ENCODE measurements around the gene NCCRP1.

NCCRP1 gene

GRCh38 chr19:39174142-39174541, 22.6 kb upstream of the NCCRP1 start:
- Histone ChIP-seq H3K27ac (ENCODE audit: low read length) (no peak overlapping the region), H3K9me3 (ENCODE audit: control insufficient read depth in 2 of 2, low read length in 2 of 2) (no peaks in the 10 kb centered on the region), H3K36me3 (ENCODE audit: control insufficient read depth in 2 of 2, insufficient read depth in 2 of 2, low read length in 2 of 2) (peaks cover 13 to 26% of the 10 kb centered on the region in 2 donors), H3K9ac (ENCODE audit: low read length in 2 of 2) (no peak overlapping the region), H3K4me3 (ENCODE audit: low read length in 2 of 2) (no peak overlapping the region), H3K27me3 (ENCODE audit: control insufficient read depth in 1 of 2, insufficient read depth in 2 of 2, low read length in 2 of 2) (no peaks in the 10 kb centered on the region), H3K4me1 (ENCODE audit: control insufficient read depth, insufficient read depth, low read length) (no peaks in the 10 kb centered on the region)

GRCh38 chr19:39174558-39175544, 21.9 kb upstream of the NCCRP1 start:
- H3K9me3 ChIP-seq (ENCODE audit: control insufficient read depth in 2 of 2, low read length in 2 of 2): no peaks in the 10 kb centered on the region
- no peaks in the 10 kb centered on the region for H3K27me3 ChIP-seq (ENCODE audit: control insufficient read depth in 1 of 2, insufficient read depth in 2 of 2, low read length in 2 of 2)
- no peak overlapping the region for H3K27ac ChIP-seq (ENCODE audit: low read length)
- H3K9ac ChIP-seq (ENCODE audit: low read length in 2 of 2): no peak overlapping the region
- no peaks in the 10 kb centered on the region for H3K4me1 ChIP-seq (ENCODE audit: control insufficient read depth, insufficient read depth, low read length)
- no peak overlapping the region for H3K4me3 ChIP-seq (ENCODE audit: low read length in 2 of 2)
- peaks cover 13 to 26% of the 10 kb centered on the region in 2 donors for H3K36me3 ChIP-seq (ENCODE audit: control insufficient read depth in 2 of 2, insufficient read depth in 2 of 2, low read length in 2 of 2)

- Histone ChIP-seq H3K9me3 (ENCODE audit: control insufficient read depth in 2 of 2, low read length in 2 of 2) (no peaks in the 10 kb centered on the region), H3K4me1 (ENCODE audit: control insufficient read depth, insufficient read depth, low read length) (no peaks in the 10 kb centered on the region), H3K4me3 (ENCODE audit: low read length in 2 of 2) (no peak overlapping the region), H3K9ac (ENCODE audit: low read length in 2 of 2) (no peak overlapping the region), H3K27ac (ENCODE audit: low read length) (no peak overlapping the region), H3K27me3 (ENCODE audit: control insufficient read depth in 1 of 2, insufficient read depth in 2 of 2, low read length in 2 of 2) (no peaks in the 10 kb centered on the region), H3K36me3 (ENCODE audit: control insufficient read depth in 2 of 2, insufficient read depth in 2 of 2, low read length in 2 of 2) (peaks cover 9 to 24% of the 10 kb centered on the region in 2 donors)
These were observed 21.2 kb upstream of the NCCRP1 start for GRCh38 chr19:39175564-39175963.

- Histone ChIP-seq H3K4me3 (ENCODE audit: low read length in 2 of 2) (no peak overlapping the region), H3K27me3 (ENCODE audit: control insufficient read depth in 1 of 2, insufficient read depth in 2 of 2, low read length in 2 of 2) (no peaks in the 10 kb centered on the region), H3K27ac (ENCODE audit: low read length) (no peak overlapping the region), H3K4me1 (ENCODE audit: control insufficient read depth, insufficient read depth, low read length) (no peaks in the 10 kb centered on the region), H3K9me3 (ENCODE audit: control insufficient read depth in 2 of 2, low read length in 2 of 2) (no peaks in the 10 kb centered on the region), H3K36me3 (ENCODE audit: control insufficient read depth in 2 of 2, insufficient read depth in 2 of 2, low read length in 2 of 2) (peaks cover 7 to 21% of the 10 kb centered on the region in 2 donors), H3K9ac (ENCODE audit: low read length in 2 of 2) (no peak overlapping the region)
These were observed 19.6 kb upstream of the NCCRP1 start for GRCh38 chr19:39177110-39177699.

GRCh38 chr19:39177736-39178135, 19.0 kb upstream of the NCCRP1 start:
- H3K36me3 ChIP-seq (ENCODE audit: control insufficient read depth in 2 of 2, insufficient read depth in 2 of 2, low read length in 2 of 2): peaks cover 7 to 18% of the 10 kb centered on the region in 2 donors

GRCh38 chr19:39178296-39179006, 18.3 kb upstream of the NCCRP1 start:
- H3K9me3 ChIP-seq (ENCODE audit: control insufficient read depth in 2 of 2, low read length in 2 of 2): no peaks in the 10 kb centered on the region
- peaks cover 7 to 16% of the 10 kb centered on the region in 2 donors for H3K36me3 ChIP-seq (ENCODE audit: control insufficient read depth in 2 of 2, insufficient read depth in 2 of 2, low read length in 2 of 2)
- H3K27me3 ChIP-seq (ENCODE audit: control insufficient read depth in 1 of 2, insufficient read depth in 2 of 2, low read length in 2 of 2): no peaks in the 10 kb centered on the region

More at GRCh38 chr19:39177736-39178135, 19.0 kb upstream of the NCCRP1 start:
- H3K9ac ChIP-seq (ENCODE audit: low read length in 2 of 2): no peak overlapping the region
- no peaks in the 10 kb centered on the region for H3K27me3 ChIP-seq (ENCODE audit: control insufficient read depth in 1 of 2, insufficient read depth in 2 of 2, low read length in 2 of 2)
- H3K9me3 ChIP-seq (ENCODE audit: control insufficient read depth in 2 of 2, low read length in 2 of 2): no peaks in the 10 kb centered on the region
- no peak overlapping the region for H3K27ac ChIP-seq (ENCODE audit: low read length)
- no peaks in the 10 kb centered on the region for H3K4me1 ChIP-seq (ENCODE audit: control insufficient read depth, insufficient read depth, low read length)
- no peak overlapping the region for H3K4me3 ChIP-seq (ENCODE audit: low read length in 2 of 2)

GRCh38 chr19:39179754-39180153, 17.0 kb upstream of the NCCRP1 start:
- Histone ChIP-seq H3K4me1 (ENCODE audit: control insufficient read depth, insufficient read depth, low read length) (no peaks in the 10 kb centered on the region), H3K4me3 (ENCODE audit: low read length in 2 of 2) (no peak overlapping the region), H3K36me3 (ENCODE audit: control insufficient read depth in 2 of 2, insufficient read depth in 2 of 2, low read length in 2 of 2) (peaks cover 7 to 16% of the 10 kb centered on the region in 2 donors), H3K27ac (ENCODE audit: low read length) (no peak overlapping the region), H3K9me3 (ENCODE audit: control insufficient read depth in 2 of 2, low read length in 2 of 2) (no peaks in the 10 kb centered on the region), H3K9ac (ENCODE audit: low read length in 2 of 2) (no peak overlapping the region), H3K27me3 (ENCODE audit: control insufficient read depth in 1 of 2, insufficient read depth in 2 of 2, low read length in 2 of 2) (no peaks in the 10 kb centered on the region)

More at GRCh38 chr19:39178296-39179006, 18.3 kb upstream of the NCCRP1 start:
- Histone ChIP-seq H3K27ac (ENCODE audit: low read length) (no peak overlapping the region), H3K4me3 (ENCODE audit: low read length in 2 of 2) (no peak overlapping the region), H3K4me1 (ENCODE audit: control insufficient read depth, insufficient read depth, low read length) (no peaks in the 10 kb centered on the region), H3K9ac (ENCODE audit: low read length in 2 of 2) (no peak overlapping the region)

GRCh38 chr19:39180749-39181148, 16.0 kb upstream of the NCCRP1 start:
- Histone ChIP-seq H3K4me3 (ENCODE audit: low read length in 2 of 2) (no peak overlapping the region), H3K27me3 (ENCODE audit: control insufficient read depth in 1 of 2, insufficient read depth in 2 of 2, low read length in 2 of 2) (no peaks in the 10 kb centered on the region), H3K9me3 (ENCODE audit: control insufficient read depth in 2 of 2, low read length in 2 of 2) (no peaks in the 10 kb centered on the region), H3K9ac (ENCODE audit: low read length in 2 of 2) (no peak overlapping the region), H3K27ac (ENCODE audit: low read length) (no peak overlapping the region), H3K4me1 (ENCODE audit: control insufficient read depth, insufficient read depth, low read length) (no peaks in the 10 kb centered on the region), H3K36me3 (ENCODE audit: control insufficient read depth in 2 of 2, insufficient read depth in 2 of 2, low read length in 2 of 2) (peaks cover 7 to 12% of the 10 kb centered on the region in 2 donors)

- Histone ChIP-seq H3K36me3 (ENCODE audit: control insufficient read depth in 2 of 2, insufficient read depth in 2 of 2, low read length in 2 of 2) (peaks cover 7 to 10% of the 10 kb centered on the region in 2 donors), H3K4me1 (ENCODE audit: control insufficient read depth, insufficient read depth, low read length) (no peaks in the 10 kb centered on the region), H3K9me3 (ENCODE audit: control insufficient read depth in 2 of 2, low read length in 2 of 2) (no peaks in the 10 kb centered on the region), H3K27ac (ENCODE audit: low read length) (no peak overlapping the region), H3K4me3 (ENCODE audit: low read length in 2 of 2) (no peak overlapping the region), H3K9ac (ENCODE audit: low read length in 2 of 2) (no peak overlapping the region), H3K27me3 (ENCODE audit: control insufficient read depth in 1 of 2, insufficient read depth in 2 of 2, low read length in 2 of 2) (no peaks in the 10 kb centered on the region)
These were observed 15.1 kb upstream of the NCCRP1 start for GRCh38 chr19:39181500-39182173.

GRCh38 chr19:39182174-39182505, 14.6 kb upstream of the NCCRP1 start:
- no peak overlapping the region for H3K4me3 ChIP-seq (ENCODE audit: low read length in 2 of 2)
- no peaks in the 10 kb centered on the region for H3K4me1 ChIP-seq (ENCODE audit: control insufficient read depth, insufficient read depth, low read length)
- no peak overlapping the region for H3K9ac ChIP-seq (ENCODE audit: low read length in 2 of 2)
- no peaks in the 10 kb centered on the region for H3K27me3 ChIP-seq (ENCODE audit: control insufficient read depth in 1 of 2, insufficient read depth in 2 of 2, low read length in 2 of 2)
- no peak overlapping the region for H3K27ac ChIP-seq (ENCODE audit: low read length)
- H3K9me3 ChIP-seq (ENCODE audit: control insufficient read depth in 2 of 2, low read length in 2 of 2): no peaks in the 10 kb centered on the region
- H3K36me3 ChIP-seq (ENCODE audit: control insufficient read depth in 2 of 2, insufficient read depth in 2 of 2, low read length in 2 of 2): peaks cover 5 to 9% of the 10 kb centered on the region in 2 donors
